Fibroblast of lung (primary cell): ENCODE measurements around the gene C17orf107. TPM values are rescaled to one million over a fixed set of nuclear protein-coding genes. Genes with fewer than 3 reads are reported as not detected.

Source experiments
- DNase-seq, 2 donors: peaks; one replicate each; pipeline versions ENCODE4 v3.0.0 to v3.0.0-alpha.2; 2010; ENCODE audit warnings: low read depth in 2 of 2
- H2AFZ ChIP-seq: 2 replicates; pipeline ENCODE4 v1.5.1; 2012; ENCODE audit warnings: low read length, control low read depth, inconsistent platforms
- H3K27ac ChIP-seq: 2 replicates; pipeline ENCODE4 v1.5.1; 2011; ENCODE audit warnings: low read length, control low read depth; ENCODE audit not compliant: insufficient read depth
- H3K27me3 ChIP-seq: 2 replicates; pipeline ENCODE4 v1.5.1; 2011; ENCODE audit warnings: mild to moderate bottlenecking, low read length; ENCODE audit not compliant: control insufficient read depth, insufficient read depth
- H3K36me3 ChIP-seq: 2 replicates; pipeline ENCODE4 v1.5.1; 2011; ENCODE audit warnings: low read length; ENCODE audit not compliant: control insufficient read depth, insufficient read depth
- H3K4me1 ChIP-seq: 2 replicates; pipeline ENCODE4 v1.5.1; 2011; ENCODE audit warnings: low read length; ENCODE audit not compliant: control insufficient read depth, insufficient read depth; ENCODE audit errors: extremely low read depth
- H3K4me2 ChIP-seq: 2 replicates; pipeline ENCODE4 v1.5.1; 2011; ENCODE audit warnings: low read length, control low read depth; ENCODE audit not compliant: insufficient read depth; ENCODE audit errors: extremely low read depth
- H3K4me3 ChIP-seq, 4 experiments: fragments of 200-600 bp in 1 of 4; sonication (generic) in 1 of 4; replicated peaks in 1 of 4; 2 replicates each; pipeline ENCODE4 v1.5.1; 2011 to 2016; ENCODE audit warnings: low read length in 4 of 4, low read depth in 3 of 4, mild to moderate bottlenecking in 3 of 4, control low read depth in 2 of 4, inconsistent platforms in 1 of 4, mixed read lengths in 1 of 4; ENCODE audit not compliant: insufficient read depth in 1 of 4; ENCODE audit errors: control extremely low read depth in 1 of 4
- H3K79me2 ChIP-seq: 2 replicates; pipeline ENCODE4 v1.5.1; 2012; ENCODE audit warnings: mild to moderate bottlenecking, low read length, inconsistent platforms; ENCODE audit not compliant: control insufficient read depth, insufficient read depth
- H3K9ac ChIP-seq: 2 replicates; pipeline ENCODE4 v1.5.1; 2011; ENCODE audit warnings: mild to moderate bottlenecking, low read length, control low read depth; ENCODE audit not compliant: insufficient read depth
- H3K9me3 ChIP-seq: 2 replicates; pipeline ENCODE4 v1.5.1; 2012; ENCODE audit warnings: low read depth, low read length; ENCODE audit not compliant: control insufficient read depth, insufficient read depth
- H4K20me1 ChIP-seq: 2 replicates; pipeline ENCODE4 v1.5.1; 2011; ENCODE audit warnings: low read length; ENCODE audit not compliant: control insufficient read depth, insufficient read depth; ENCODE audit errors: extremely low read depth
- CTCF ChIP-seq, 2 donors: IDR thresholded peaks in 1 of 2; conservative IDR thresholded peaks in 1 of 2; 1 replicate in 1 of 2; 2 replicates in 1 of 2; pipeline ENCODE4 v1.5.1; 2011 to 2012; ENCODE audit warnings: low read length in 2 of 2, control low read depth in 1 of 2, inconsistent platforms in 1 of 2, low read depth in 1 of 2, mild to moderate bottlenecking in 1 of 2
- EZH2 ChIP-seq: IDR thresholded peaks from 2 replicates; pipeline ENCODE4 v1.5.1; 2012; ENCODE audit warnings: low read length, control low read depth, mild to moderate bottlenecking; ENCODE audit errors: missing control alignments
- polyA plus RNA-seq, 2 donors: library from polyadenylated mRNA; depleted of rRNA in 1 of 2; stranded (reverse) in 1 of 2; unstranded in 1 of 2; fragments of >200 nt; gene quantifications; 2 replicates each; pipeline ENCODE4 v1.2.1, GENCODE V29; 2011 to 2012; ENCODE audit warnings: missing spikeins in 1 of 2
- total RNA-seq: library from RNA; depleted of rRNA; stranded (reverse); fragments of >200 nt; gene quantifications from 2 replicates; pipeline ENCODE4 v1.2.1, GENCODE V29; 2014

The C17orf107 gene
- total and polyA plus RNA-seq, 2 donors (not counting 1 experiment from before 2014, with no cell fraction given), result 0.67 to 1.8 TPM

- Histone ChIP-seq H3K4me3 (no peak overlapping the region), H4K20me1 (no peaks in the 10 kb centered on the region), H3K79me2 (peaks cover 8% of the 10 kb centered on the region), H3K36me3 (peaks cover 13% of the 10 kb centered on the region), H2AFZ (no peak overlapping the region), H3K27ac (no peak overlapping the region), H3K27me3 (no peaks in the 10 kb centered on the region), H3K9me3 (no peaks in the 10 kb centered on the region), H3K9ac (no peak overlapping the region), H3K4me2 (no peak overlapping the region), H3K4me1 (peaks cover 4% of the 10 kb centered on the region)
- no peak for DNase-seq
- TF ChIP-seq CTCF (conservative IDR thresholded peaks at IDR 0.05 in 1 of 2, IDR thresholded peaks at IDR 0.05 in 1 of 2; ENCODE audit: low read depth in 1 of 2, low read length in 2 of 2) (no peak), EZH2 (no peak)
These were observed 34.3 kb downstream of the C17orf107 start for GRCh38 chr17:4933646-4934045.

GRCh38 chr17:4934173-4934979 lies 35.0 kb downstream of the C17orf107 start:
- Histone ChIP-seq H3K27ac (no peak overlapping the region), H3K4me2 (peak overlapping the region; percentile 35), H3K4me1 (peaks cover 10% of the 10 kb centered on the region), H2AFZ (peak overlapping the region; percentile 35), H3K36me3 (peaks cover 13% of the 10 kb centered on the region), H3K9ac (no peak overlapping the region), H3K9me3 (no peaks in the 10 kb centered on the region), H4K20me1 (no peaks in the 10 kb centered on the region), H3K79me2 (peaks cover 15% of the 10 kb centered on the region), H3K27me3 (no peaks in the 10 kb centered on the region), H3K4me3 (peak overlapping the region in 1 of 4 experiments; percentile 6)
- peak; percentile 39 to 58 for DNase-seq
- TF ChIP-seq EZH2 (no peak), CTCF (conservative IDR thresholded peaks at IDR 0.05 in 1 of 2, IDR thresholded peaks at IDR 0.05 in 1 of 2; ENCODE audit: low read depth in 1 of 2, low read length in 2 of 2) (peak; percentile 24 to 48)

GRCh38 chr17:4935650-4936049 lies 36.3 kb downstream of the C17orf107 start:
- H3K27ac ChIP-seq, result no peak overlapping the region
- H3K9ac ChIP-seq, result no peak overlapping the region
- H2AFZ ChIP-seq, result no peak overlapping the region
- peaks cover 18% of the 10 kb centered on the region for H3K79me2 ChIP-seq
- H3K4me3 ChIP-seq, result no peak overlapping the region
- H3K9me3 ChIP-seq, result no peaks in the 10 kb centered on the region
- no peak for DNase-seq
- H3K36me3 ChIP-seq, result peaks cover 13% of the 10 kb centered on the region
- TF ChIP-seq EZH2 (no peak), CTCF (conservative IDR thresholded peaks at IDR 0.05 in 1 of 2, IDR thresholded peaks at IDR 0.05 in 1 of 2; ENCODE audit: low read depth in 1 of 2, low read length in 2 of 2) (no peak)
- no peak overlapping the region for H3K4me2 ChIP-seq
- H4K20me1 ChIP-seq, result no peaks in the 10 kb centered on the region
- H3K27me3 ChIP-seq, result no peaks in the 10 kb centered on the region
- peaks cover 10% of the 10 kb centered on the region for H3K4me1 ChIP-seq
